ENCODE measurements around the gene YAP1.

YAP1 gene

GRCh38 chr11:102147632-102148031 is 37.4 kb downstream of the YAP1 start:
- no peak overlapping the region for H3K4me2 ChIP-seq (ENCODE audit: low read depth, low read length)
- DNase-seq, result no peak
- H3K36me3 ChIP-seq (replicated peaks; ENCODE audit: insufficient read depth, low read length), result no peaks in the 10 kb centered on the region
- no peak overlapping the region for H3K9ac ChIP-seq (ENCODE audit: low read length)
- H3F3A ChIP-seq (ENCODE audit: insufficient read depth, low read length), result no peaks in the 10 kb centered on the region
- no peaks in the 10 kb centered on the region for H4K20me1 ChIP-seq (ENCODE audit: insufficient read depth, low read length)
- no peak overlapping the region for H3K27ac ChIP-seq (ENCODE audit: low read length)
- no peaks in the 10 kb centered on the region for H3K79me2 ChIP-seq (ENCODE audit: low read length)
- H3K4me3 ChIP-seq (ENCODE audit: low read length), result no peak overlapping the region
- no peaks in the 10 kb centered on the region for H3K4me1 ChIP-seq (ENCODE audit: low read length)
- no peak overlapping the region for H2AFZ ChIP-seq (ENCODE audit: low read length)
- H3K9me3 ChIP-seq (replicated peaks; ENCODE audit: insufficient read depth, low read length), result no peaks in the 10 kb centered on the region
- H3K27me3 ChIP-seq (replicated peaks; ENCODE audit: insufficient read depth, low read length), result no peaks in the 10 kb centered on the region
- TF ChIP-seq EZH2 (optimal IDR thresholded peaks at IDR 0.05; ENCODE audit: low read depth, low read length), result no peak
- no peak for TF ChIP-seq EZH2phosphoT487 (IDR thresholded peaks at IDR 0.05; ENCODE audit: low read length)
- TF ChIP-seq, protein P1, sequence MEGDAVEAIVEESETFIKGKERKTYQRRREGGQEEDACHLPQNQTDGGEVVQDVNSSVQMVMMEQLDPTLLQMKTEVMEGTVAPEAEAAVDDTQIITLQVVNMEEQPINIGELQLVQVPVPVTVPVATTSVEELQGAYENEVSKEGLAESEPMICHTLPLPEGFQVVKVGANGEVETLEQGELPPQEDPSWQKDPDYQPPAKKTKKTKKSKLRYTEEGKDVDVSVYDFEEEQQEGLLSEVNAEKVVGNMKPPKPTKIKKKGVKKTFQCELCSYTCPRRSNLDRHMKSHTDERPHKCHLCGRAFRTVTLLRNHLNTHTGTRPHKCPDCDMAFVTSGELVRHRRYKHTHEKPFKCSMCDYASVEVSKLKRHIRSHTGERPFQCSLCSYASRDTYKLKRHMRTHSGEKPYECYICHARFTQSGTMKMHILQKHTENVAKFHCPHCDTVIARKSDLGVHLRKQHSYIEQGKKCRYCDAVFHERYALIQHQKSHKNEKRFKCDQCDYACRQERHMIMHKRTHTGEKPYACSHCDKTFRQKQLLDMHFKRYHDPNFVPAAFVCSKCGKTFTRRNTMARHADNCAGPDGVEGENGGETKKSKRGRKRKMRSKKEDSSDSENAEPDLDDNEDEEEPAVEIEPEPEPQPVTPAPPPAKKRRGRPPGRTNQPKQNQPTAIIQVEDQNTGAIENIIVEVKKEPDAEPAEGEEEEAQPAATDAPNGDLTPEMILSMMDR (IDR thresholded peaks at IDR 0.05; ENCODE audit: low read length), result no peak
- no peaks in the 10 kb centered on the region for H3K9me2 ChIP-seq (replicated peaks; ENCODE audit: insufficient read depth, low read length)

DNA sequence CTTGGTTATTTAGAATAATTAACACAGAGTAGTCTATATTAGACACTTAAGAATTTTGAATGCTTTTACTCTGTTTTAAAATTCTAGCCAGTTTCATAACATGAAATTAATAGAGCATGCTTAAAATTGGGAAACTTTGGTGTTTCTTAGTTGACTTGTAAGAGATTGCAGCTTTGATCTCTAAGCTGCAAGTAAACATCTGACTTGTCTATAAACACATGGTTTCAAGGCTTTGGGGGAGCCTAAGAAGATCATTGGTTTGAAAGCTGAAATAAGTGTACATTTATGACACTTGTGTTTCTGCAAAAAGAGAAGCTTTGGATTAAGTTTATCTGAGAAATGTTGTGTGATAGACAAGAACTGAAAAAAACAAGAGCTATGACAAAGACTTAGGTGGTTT is 37.8 kb downstream of the YAP1 start:
- Histone ChIP-seq H3F3A (ENCODE audit: insufficient read depth, low read length) (no peaks in the 10 kb centered on the region), H3K36me3 (replicated peaks; ENCODE audit: insufficient read depth, low read length) (no peaks in the 10 kb centered on the region), H3K4me3 (ENCODE audit: low read length) (no peak overlapping the region), H3K4me2 (ENCODE audit: low read depth, low read length) (no peak overlapping the region), H3K9ac (ENCODE audit: low read length) (no peak overlapping the region), H3K9me2 (replicated peaks; ENCODE audit: insufficient read depth, low read length) (no peaks in the 10 kb centered on the region), H3K9me3 (replicated peaks; ENCODE audit: insufficient read depth, low read length) (no peaks in the 10 kb centered on the region), H3K27me3 (replicated peaks; ENCODE audit: insufficient read depth, low read length) (no peaks in the 10 kb centered on the region), H3K27ac (ENCODE audit: low read length) (no peak overlapping the region), H4K20me1 (ENCODE audit: insufficient read depth, low read length) (no peaks in the 10 kb centered on the region), H3K79me2 (ENCODE audit: low read length) (no peaks in the 10 kb centered on the region), H3K4me1 (ENCODE audit: low read length) (no peaks in the 10 kb centered on the region), H2AFZ (ENCODE audit: low read length) (no peak overlapping the region)
- DNase-seq, result no peak
- TF ChIP-seq, protein P1 (IDR thresholded peaks at IDR 0.05; ENCODE audit: low read length), result no peak
- no peak for TF ChIP-seq EZH2phosphoT487 (IDR thresholded peaks at IDR 0.05; ENCODE audit: low read length)
- TF ChIP-seq EZH2 (optimal IDR thresholded peaks at IDR 0.05; ENCODE audit: low read depth, low read length), result no peak

GRCh38 chr11:102151784-102152525 is 41.7 kb downstream of the YAP1 start:
- H3K36me3 ChIP-seq (replicated peaks; ENCODE audit: insufficient read depth, low read length), result no peaks in the 10 kb centered on the region
- H4K20me1 ChIP-seq (ENCODE audit: insufficient read depth, low read length), result no peaks in the 10 kb centered on the region
- TF ChIP-seq, protein P1 (IDR thresholded peaks at IDR 0.05; ENCODE audit: low read length), result no peak
- TF ChIP-seq EZH2 (optimal IDR thresholded peaks at IDR 0.05; ENCODE audit: low read depth, low read length) (no peak), EZH2phosphoT487 (IDR thresholded peaks at IDR 0.05; ENCODE audit: low read length) (no peak)
- no peaks in the 10 kb centered on the region for H3K27me3 ChIP-seq (replicated peaks; ENCODE audit: insufficient read depth, low read length)
- no peak overlapping the region for H2AFZ ChIP-seq (ENCODE audit: low read length)
- no peak for DNase-seq
- no peaks in the 10 kb centered on the region for H3K4me1 ChIP-seq (ENCODE audit: low read length)
- H3K9me3 ChIP-seq (replicated peaks; ENCODE audit: insufficient read depth, low read length), result no peaks in the 10 kb centered on the region
- no peak overlapping the region for H3K4me3 ChIP-seq (ENCODE audit: low read length)
- no peak overlapping the region for H3K4me2 ChIP-seq (ENCODE audit: low read depth, low read length)
- no peak overlapping the region for H3K27ac ChIP-seq (ENCODE audit: low read length)
- H3K79me2 ChIP-seq (ENCODE audit: low read length), result no peaks in the 10 kb centered on the region
- H3F3A ChIP-seq (ENCODE audit: insufficient read depth, low read length), result no peaks in the 10 kb centered on the region
- no peak overlapping the region for H3K9ac ChIP-seq (ENCODE audit: low read length)
- no peaks in the 10 kb centered on the region for H3K9me2 ChIP-seq (replicated peaks; ENCODE audit: insufficient read depth, low read length)

Data from MM.1S (cell line).